Uterus (tissue), 4 donors: ENCODE results near the gene RETSAT. TPM values are rescaled to one million over a fixed set of nuclear protein-coding genes. Genes with fewer than 3 reads are reported as not detected.
"Not testable (repeated sequence)": the region's sequence is repeated elsewhere in the genome, so short reads cannot be mapped to it uniquely, and the experiment has no call there.

ENCODE experiments used
- DNase-seq, 2 donors: peaks; one replicate each; pipeline ENCODE4 v3.0.0-alpha.2; 2019 to 2020
- H3K27ac ChIP-seq, 2 donors: fragments of 200-600 bp; sonication (generic); 1 replicate in 1 of 2; 2 replicates in 1 of 2; pipeline ENCODE4 v1.5.1; 2016 to 2018
- H3K27me3 ChIP-seq, 2 donors: fragments of 200-600 bp; sonication (generic); one replicate each; pipeline ENCODE4 v1.5.1; 2018 to 2019; ENCODE audit warnings: control low read depth in 1 of 2
- H3K36me3 ChIP-seq, 2 donors: fragments of 200-600 bp; sonication (generic); one replicate each; pipeline ENCODE4 v1.5.1; 2019; ENCODE audit warnings: control low read depth in 1 of 2
- H3K4me1 ChIP-seq, 2 donors: fragments of 200-600 bp; sonication (generic); one replicate each; pipeline ENCODE4 v1.5.1; 2018 to 2019; ENCODE audit warnings: control low read depth in 1 of 2
- H3K4me3 ChIP-seq, 2 donors: fragments of 200-600 bp; sonication (generic); 1 replicate in 1 of 2; 2 replicates in 1 of 2; pipeline ENCODE4 v1.5.1; 2018 to 2019; ENCODE audit warnings: mild to moderate bottlenecking in 1 of 2
- H3K9me3 ChIP-seq, 2 donors: fragments of 200-600 bp; sonication (generic); one replicate each; pipeline ENCODE4 v1.5.1; 2019; ENCODE audit warnings: control low read depth in 1 of 2
- POLR2A ChIP-seq, 2 donors: fragments of 450-650 bp; IDR thresholded peaks; one replicate each; pipeline ENCODE4 v1.6.1; 2016; ENCODE audit warnings: antibody characterized with exemption in 2 of 2, mild to moderate bottlenecking in 1 of 2, moderate library complexity in 1 of 2
- intact Hi-C: fragments of 100-400 bp; cut with DNase I; formaldehyde crosslinking; loops from one replicate; pipeline ENCODE4 v1.15.1; 2023; ENCODE audit warnings: low total_unique reads
- total RNA-seq, 4 donors: library from RNA; depleted of rRNA in 3 of 4; stranded (reverse); fragments of >200 nt in 3 of 4; gene quantifications; one replicate each; pipeline versions ENCODE4 v1.1.0 to v1.2.4, GENCODE V29; 2014 to 2023
- TF ChIP-seq, protein P1 (sequence below), 4 experiments: fragments of 200-600 bp in 2 of 4; fragments of 450-650 bp in 2 of 4; sonication (generic) in 2 of 4; IDR thresholded peaks; one replicate each; pipeline ENCODE4 v1.5.1; 2016 to 2019; ENCODE audit warnings: antibody characterized with exemption in 4 of 4, mild to moderate bottlenecking in 2 of 4, moderate library complexity in 1 of 4
- donor health status: DM: yes; HTN: yes; CAD: no.

RETSAT gene
- total RNA-seq, 4 donors from 2014 or later: 28.0 to 34.1 (median 31.9) TPM

DNA sequence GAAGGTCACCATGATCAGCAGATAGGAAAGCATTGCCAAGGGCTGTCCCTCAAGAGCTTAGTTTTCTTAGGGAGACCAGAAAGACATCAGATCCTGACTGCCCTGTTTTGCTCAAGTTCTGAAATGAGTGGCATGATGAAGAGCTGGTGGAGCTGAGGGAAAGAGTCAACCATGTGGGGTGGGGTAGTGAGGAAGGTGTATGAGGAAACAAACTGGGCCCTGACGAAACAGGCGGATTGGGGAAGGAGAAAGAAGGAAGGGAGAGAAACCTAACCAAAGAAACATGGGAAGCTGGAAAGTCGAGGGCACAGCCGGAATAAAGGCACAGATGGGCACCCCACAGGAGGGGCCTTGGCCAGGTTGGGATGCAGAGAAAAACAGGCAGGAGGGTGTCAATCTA is 34.5 kb downstream of the RETSAT start:
- no peak overlapping the region for H3K27ac ChIP-seq
- no peak for DNase-seq
- no peaks in the 10 kb centered on the region for H3K9me3 ChIP-seq
- H3K36me3 ChIP-seq: no peaks in the 10 kb centered on the region
- H3K4me3 ChIP-seq: no peak overlapping the region
- H3K27me3 ChIP-seq: no peaks in the 10 kb centered on the region
- H3K4me1 ChIP-seq: no peaks in the 10 kb centered on the region
- intact Hi-C loops: no loop called here
- TF ChIP-seq, protein P1, sequence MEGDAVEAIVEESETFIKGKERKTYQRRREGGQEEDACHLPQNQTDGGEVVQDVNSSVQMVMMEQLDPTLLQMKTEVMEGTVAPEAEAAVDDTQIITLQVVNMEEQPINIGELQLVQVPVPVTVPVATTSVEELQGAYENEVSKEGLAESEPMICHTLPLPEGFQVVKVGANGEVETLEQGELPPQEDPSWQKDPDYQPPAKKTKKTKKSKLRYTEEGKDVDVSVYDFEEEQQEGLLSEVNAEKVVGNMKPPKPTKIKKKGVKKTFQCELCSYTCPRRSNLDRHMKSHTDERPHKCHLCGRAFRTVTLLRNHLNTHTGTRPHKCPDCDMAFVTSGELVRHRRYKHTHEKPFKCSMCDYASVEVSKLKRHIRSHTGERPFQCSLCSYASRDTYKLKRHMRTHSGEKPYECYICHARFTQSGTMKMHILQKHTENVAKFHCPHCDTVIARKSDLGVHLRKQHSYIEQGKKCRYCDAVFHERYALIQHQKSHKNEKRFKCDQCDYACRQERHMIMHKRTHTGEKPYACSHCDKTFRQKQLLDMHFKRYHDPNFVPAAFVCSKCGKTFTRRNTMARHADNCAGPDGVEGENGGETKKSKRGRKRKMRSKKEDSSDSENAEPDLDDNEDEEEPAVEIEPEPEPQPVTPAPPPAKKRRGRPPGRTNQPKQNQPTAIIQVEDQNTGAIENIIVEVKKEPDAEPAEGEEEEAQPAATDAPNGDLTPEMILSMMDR (IDR thresholded peaks at IDR 0.05): no peak
- TF ChIP-seq POLR2A (IDR thresholded peaks at IDR 0.05): no peak

DNA sequence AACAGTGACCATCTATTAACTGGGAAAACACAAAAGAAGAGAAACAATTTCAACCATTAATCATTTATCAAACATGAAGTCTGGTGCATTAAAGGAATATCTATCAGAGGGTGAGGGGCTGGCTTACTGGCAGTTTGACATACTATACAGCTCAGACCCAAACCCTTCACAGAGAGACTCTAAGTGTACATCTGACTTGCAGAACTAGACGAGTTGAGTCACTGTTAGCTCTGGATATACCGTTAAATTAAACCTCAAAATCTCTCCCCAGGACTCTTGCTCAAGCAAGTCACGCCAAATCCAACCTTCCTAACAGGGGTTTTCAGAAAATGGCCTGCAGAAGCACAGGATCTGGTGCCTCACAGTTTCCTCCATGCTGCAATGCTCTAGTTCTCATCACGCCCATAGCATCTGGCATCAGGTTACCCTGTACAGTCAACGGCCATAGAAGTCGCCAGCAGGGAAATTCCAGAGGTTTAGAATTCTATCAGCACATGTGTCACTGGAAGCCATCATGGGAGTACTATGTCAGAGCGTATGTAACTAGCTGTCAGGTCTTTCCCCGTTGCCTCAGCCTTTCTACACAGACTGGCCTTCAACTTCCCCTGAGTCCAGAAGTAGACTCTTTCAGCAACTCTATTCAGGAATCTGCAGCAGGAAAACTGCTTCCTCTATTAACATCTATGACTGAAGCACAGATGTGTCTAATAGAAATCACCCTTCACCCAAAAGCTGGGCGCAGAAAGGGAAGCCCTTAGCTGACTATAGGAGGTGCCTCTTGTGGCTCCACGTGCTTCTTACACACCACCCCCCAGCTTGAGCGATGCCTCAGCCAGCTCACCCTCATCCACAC is 35.9 kb downstream of the RETSAT start:
- Histone ChIP-seq H3K27me3 (no peaks in the 10 kb centered on the region), H3K9me3 (no peaks in the 10 kb centered on the region), H3K36me3 (no peaks in the 10 kb centered on the region), H3K4me3 (no peak overlapping the region), H3K27ac (no peak overlapping the region), H3K4me1 (no peaks in the 10 kb centered on the region)
- no peak for DNase-seq
- intact Hi-C loops: no loop called here
- TF ChIP-seq, protein P1 (IDR thresholded peaks at IDR 0.05): no peak
- TF ChIP-seq POLR2A (IDR thresholded peaks at IDR 0.05): no peak

DNA sequence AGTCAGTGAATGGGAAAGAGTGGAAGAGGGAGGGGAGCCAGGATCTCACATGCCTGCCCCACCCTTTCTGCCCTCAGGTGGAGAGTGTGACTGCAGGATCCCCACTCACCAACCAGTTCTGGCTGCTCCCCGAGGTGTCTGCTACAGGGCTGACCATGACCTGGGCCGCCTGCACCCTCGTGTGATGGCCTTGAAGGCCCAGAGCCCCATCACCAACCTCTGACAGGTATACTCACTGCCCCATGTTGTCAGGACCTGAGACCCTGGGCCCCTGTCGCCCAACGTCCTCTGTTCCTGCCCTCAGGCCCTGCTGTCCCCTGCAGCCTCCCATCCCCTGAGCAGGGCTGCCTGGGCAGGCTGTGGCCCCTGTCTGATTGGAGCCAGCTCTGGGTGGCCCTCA is 38.4 kb downstream of the RETSAT start:
- H3K4me3 ChIP-seq, H3K4me1 ChIP-seq, H3K27ac ChIP-seq, DNase-seq, H3K36me3 ChIP-seq, H3K27me3 ChIP-seq, intact Hi-C loops, H3K9me3 ChIP-seq: not testable (repeated sequence)

DNA sequence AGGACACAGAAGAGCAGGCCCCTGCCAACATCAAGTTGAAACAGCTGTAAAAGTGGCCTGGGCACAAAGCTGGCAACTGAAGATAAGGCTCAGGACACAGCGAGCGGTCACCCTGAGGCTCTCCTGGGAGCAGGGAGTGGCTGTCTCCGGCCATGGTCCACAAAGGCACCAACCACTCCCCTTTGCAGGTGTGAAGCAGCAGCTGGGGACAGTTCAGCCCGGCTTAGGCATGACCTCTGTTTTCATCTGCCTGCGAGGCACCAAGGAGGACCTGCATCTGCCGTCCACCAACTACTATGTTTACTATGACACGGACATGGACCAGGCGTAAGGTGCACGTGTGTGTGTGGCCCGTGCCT is 39.5 kb downstream of the RETSAT start:
- H3K9me3 ChIP-seq: no peaks in the 10 kb centered on the region
- H3K36me3 ChIP-seq: no peaks in the 10 kb centered on the region
- intact Hi-C loops: no loop called here
- H3K27ac ChIP-seq: no peak overlapping the region
- no peak for DNase-seq
- H3K4me3 ChIP-seq: no peak overlapping the region
- TF ChIP-seq, protein P1 (IDR thresholded peaks at IDR 0.05): no peak
- TF ChIP-seq POLR2A (IDR thresholded peaks at IDR 0.05): no peak
- H3K4me1 ChIP-seq: peaks cover 0 to under 1% of the 10 kb centered on the region in 2 donors
- no peaks in the 10 kb centered on the region for H3K27me3 ChIP-seq

GRCh38 chr2:85312404-85312803 is 41.9 kb downstream of the RETSAT start:
- TF ChIP-seq, protein P1 (IDR thresholded peaks at IDR 0.05): no peak
- TF ChIP-seq POLR2A (IDR thresholded peaks at IDR 0.05): no peak
- H3K36me3 ChIP-seq: no peaks in the 10 kb centered on the region
- H3K4me1 ChIP-seq: peaks cover 0 to 10% of the 10 kb centered on the region in 2 donors
- no peak overlapping the region for H3K27ac ChIP-seq
- no peaks in the 10 kb centered on the region for H3K9me3 ChIP-seq
- DNase-seq: no peak
- intact Hi-C loops: no loop called here
- H3K4me3 ChIP-seq: no peak overlapping the region
- no peaks in the 10 kb centered on the region for H3K27me3 ChIP-seq
